CD4-positive, alpha-beta T cell treated with Interleukin-12 subunit alpha and Interleukin-12 subunit beta, for 1 hour (primary cell): ENCODE measurements around the gene PROCR.
"Not testable (repeated sequence)": the region's sequence is repeated elsewhere in the genome, so short reads cannot be mapped to it uniquely, and the experiment has no call there.

ENCODE experiments used
- DNase-seq: peaks from one replicate; pipeline ENCODE4 v3.0.0-alpha.2; 2020

Gene PROCR

GRCh38 chr20:35171753-35172433 lies at the start of gene PROCR:
Gene PROCR, plus strand, starts transcription at chr20:35172072. Its CDS starts 83 bp downstream, at chr20:35172155.
- DNase-seq = no peak

GRCh38 chr20:35122756-35123405 lies 49.0 kb upstream of the PROCR start:
- no peak for DNase-seq

GRCh38 chr20:35125753-35126152 lies 46.1 kb upstream of the PROCR start:
- no peak for DNase-seq

GRCh38 chr20:35129647-35130069 lies 42.2 kb upstream of the PROCR start:
- DNase-seq = no peak

GRCh38 chr20:35131934-35132333 lies 39.9 kb upstream of the PROCR start:
- no peak for DNase-seq

- DNase-seq = no peak
These were observed 38.8 kb upstream of the PROCR start for GRCh38 chr20:35133031-35133430.

- DNase-seq = no peak
These were observed 38.1 kb upstream of the PROCR start for GRCh38 chr20:35133735-35134134.

- no peak for DNase-seq
These were observed 37.4 kb upstream of the PROCR start for GRCh38 chr20:35134472-35134871.

- DNase-seq = no peak
These were observed 37.0 kb upstream of the PROCR start for GRCh38 chr20:35134880-35135279.

GRCh38 chr20:35135867-35136586 lies 35.8 kb upstream of the PROCR start:
- no peak for DNase-seq

- DNase-seq = peak; percentile 15
These were observed 27.2 kb upstream of the PROCR start for GRCh38 chr20:35144694-35145093.

- DNase-seq = peak; percentile 68
These were observed 26.7 kb upstream of the PROCR start for GRCh38 chr20:35145141-35145564.

- no peak for DNase-seq
These were observed 25.5 kb upstream of the PROCR start for GRCh38 chr20:35146299-35146919.

- DNase-seq = peak; percentile 95
These were observed 24.8 kb upstream of the PROCR start, which contains the start of gene EDEM2 for GRCh38 chr20:35146920-35147574. Gene EDEM2, minus strand, starts transcription at chr20:35147336. Its CDS starts 78 bp downstream, at chr20:35147258.

GRCh38 chr20:35147575-35148071 lies 24.2 kb upstream of the PROCR start:
- DNase-seq = not testable (repeated sequence)

- no peak for DNase-seq
These were observed 20.9 kb upstream of the PROCR start for GRCh38 chr20:35150846-35151579.

GRCh38 chr20:35151736-35152135 lies 20.1 kb upstream of the PROCR start:
- no peak for DNase-seq

GRCh38 chr20:35155936-35156335 lies 15.9 kb upstream of the PROCR start:
- no peak for DNase-seq

- DNase-seq = no peak
These were observed 14.9 kb upstream of the PROCR start for GRCh38 chr20:35156978-35157377.

GRCh38 chr20:35160341-35160740 lies 11.5 kb upstream of the PROCR start:
- not testable (repeated sequence) for DNase-seq

GRCh38 chr20:35164531-35164930 lies 7.3 kb upstream of the PROCR start:
- not testable (repeated sequence) for DNase-seq
